ENCODE results near the gene TCF7L2. TPM values are rescaled to one million over a fixed set of nuclear protein-coding genes. Genes with fewer than 3 reads are reported as not detected.

TCF7L2 gene
- total RNA-seq, 1 donor from 2014 or later, result 0.21 TPM

GRCh38 chr10:113149626-113150025 lies 199.6 kb downstream of the TCF7L2 start:
- no peak for DNase-seq
- H3K4me3 Mint-ChIP-seq, result no peak overlapping the region
- no peaks in the 10 kb centered on the region for H3K4me1 Mint-ChIP-seq
- intact Hi-C loops (cut with micrococcal nuclease), result no loop called here
- no peaks in the 10 kb centered on the region for H3K9me3 Mint-ChIP-seq
- H3K27ac Mint-ChIP-seq, result no peak overlapping the region
- no peaks in the 10 kb centered on the region for H3K36me3 Mint-ChIP-seq (ENCODE audit: low read depth)
- H3K27me3 Mint-ChIP-seq, result no peaks in the 10 kb centered on the region

- Mint-ChIP-seq H3K4me3 (no peak overlapping the region), H3K27me3 (no peaks in the 10 kb centered on the region), H3K9me3 (no peaks in the 10 kb centered on the region), H3K4me1 (no peaks in the 10 kb centered on the region), H3K36me3 (ENCODE audit: low read depth) (no peaks in the 10 kb centered on the region), H3K27ac (no peak overlapping the region)
- intact Hi-C loops (cut with micrococcal nuclease), result no loop called here
- no peak for DNase-seq
These were observed 201.2 kb downstream of the TCF7L2 start for GRCh38 chr10:113151190-113151666.

- Mint-ChIP-seq H3K9me3 (no peaks in the 10 kb centered on the region), H3K27me3 (no peaks in the 10 kb centered on the region), H3K36me3 (ENCODE audit: low read depth) (no peaks in the 10 kb centered on the region), H3K4me3 (no peak overlapping the region), H3K27ac (no peak overlapping the region), H3K4me1 (no peaks in the 10 kb centered on the region)
- no peak for DNase-seq
- intact Hi-C loops (cut with micrococcal nuclease), result no loop called here
These were observed 203.6 kb downstream of the TCF7L2 start for GRCh38 chr10:113153493-113154102.

DNA sequence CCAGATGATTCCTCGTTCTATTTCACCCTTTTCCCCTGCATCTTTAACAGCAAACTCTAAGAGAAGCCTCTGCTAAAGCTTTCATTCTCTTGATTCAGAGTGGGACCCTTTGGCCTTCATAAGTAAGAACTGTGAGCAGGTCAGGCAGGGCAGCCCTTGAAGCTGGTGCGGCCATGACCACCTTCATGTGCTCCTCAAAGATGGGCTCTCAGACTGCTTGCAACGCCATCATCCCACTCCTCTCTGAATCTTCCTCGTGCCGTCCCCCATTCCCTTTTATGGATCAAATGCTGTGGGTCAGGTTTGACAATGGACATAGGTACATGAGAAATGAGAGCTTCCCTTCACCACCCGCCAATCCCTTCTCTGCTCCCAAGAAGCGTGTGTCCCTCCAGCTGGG lies 207.4 kb downstream of the TCF7L2 start:
- Mint-ChIP-seq H3K27me3 (no peaks in the 10 kb centered on the region), H3K9me3 (no peaks in the 10 kb centered on the region), H3K4me3 (no peak overlapping the region), H3K36me3 (ENCODE audit: low read depth) (no peaks in the 10 kb centered on the region), H3K4me1 (no peaks in the 10 kb centered on the region), H3K27ac (no peak overlapping the region)
- intact Hi-C loops (cut with micrococcal nuclease), result no loop called here
- DNase-seq, result no peak

GRCh38 chr10:113158183-113158582 lies 208.1 kb downstream of the TCF7L2 start:
- Mint-ChIP-seq H3K27me3 (no peaks in the 10 kb centered on the region), H3K4me3 (no peak overlapping the region), H3K27ac (no peak overlapping the region), H3K9me3 (no peaks in the 10 kb centered on the region), H3K4me1 (no peaks in the 10 kb centered on the region), H3K36me3 (ENCODE audit: low read depth) (no peaks in the 10 kb centered on the region)
- no peak for DNase-seq
- intact Hi-C loops (cut with micrococcal nuclease), result no loop called here

GRCh38 chr10:113159563-113159962 lies 209.5 kb downstream of the TCF7L2 start:
- DNase-seq, result no peak
- Mint-ChIP-seq H3K27ac (no peak overlapping the region), H3K9me3 (no peaks in the 10 kb centered on the region), H3K36me3 (ENCODE audit: low read depth) (no peaks in the 10 kb centered on the region), H3K4me1 (no peaks in the 10 kb centered on the region), H3K27me3 (no peaks in the 10 kb centered on the region), H3K4me3 (no peak overlapping the region)
- intact Hi-C loops (cut with micrococcal nuclease), result no loop called here

- Mint-ChIP-seq H3K9me3 (no peaks in the 10 kb centered on the region), H3K4me3 (no peak overlapping the region), H3K27me3 (no peaks in the 10 kb centered on the region), H3K27ac (no peak overlapping the region), H3K36me3 (ENCODE audit: low read depth) (no peaks in the 10 kb centered on the region), H3K4me1 (no peaks in the 10 kb centered on the region)
- no peak for DNase-seq
- intact Hi-C loops (cut with micrococcal nuclease), result no loop called here
These were observed 210.6 kb downstream of the TCF7L2 start for GRCh38 chr10:113160641-113161040.

DNA sequence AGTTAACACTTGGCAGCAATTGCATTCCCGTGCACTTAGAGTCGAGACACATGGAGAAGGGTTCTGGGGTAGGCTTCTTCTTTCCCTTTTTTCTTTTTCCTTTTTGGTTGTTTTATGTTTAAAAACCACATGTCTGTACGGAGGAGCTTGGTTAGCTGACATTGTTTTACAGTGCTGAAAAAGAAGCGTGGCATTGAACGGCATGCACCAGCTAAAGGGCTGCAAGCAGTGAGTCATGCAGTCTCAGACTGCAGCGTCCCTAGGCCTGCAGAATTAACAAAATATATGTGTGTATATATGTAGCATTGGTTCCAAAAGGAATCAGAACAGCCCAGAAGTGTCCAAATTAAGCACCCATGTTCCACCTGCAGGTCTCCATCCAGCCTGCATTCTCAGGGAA lies 211.0 kb downstream of the TCF7L2 start:
- Mint-ChIP-seq H3K27ac (no peak overlapping the region), H3K27me3 (no peaks in the 10 kb centered on the region), H3K4me1 (no peaks in the 10 kb centered on the region), H3K36me3 (ENCODE audit: low read depth) (no peaks in the 10 kb centered on the region), H3K4me3 (no peak overlapping the region), H3K9me3 (no peaks in the 10 kb centered on the region)
- DNase-seq, result no peak
- intact Hi-C loops (cut with micrococcal nuclease), result no loop called here

DNA sequence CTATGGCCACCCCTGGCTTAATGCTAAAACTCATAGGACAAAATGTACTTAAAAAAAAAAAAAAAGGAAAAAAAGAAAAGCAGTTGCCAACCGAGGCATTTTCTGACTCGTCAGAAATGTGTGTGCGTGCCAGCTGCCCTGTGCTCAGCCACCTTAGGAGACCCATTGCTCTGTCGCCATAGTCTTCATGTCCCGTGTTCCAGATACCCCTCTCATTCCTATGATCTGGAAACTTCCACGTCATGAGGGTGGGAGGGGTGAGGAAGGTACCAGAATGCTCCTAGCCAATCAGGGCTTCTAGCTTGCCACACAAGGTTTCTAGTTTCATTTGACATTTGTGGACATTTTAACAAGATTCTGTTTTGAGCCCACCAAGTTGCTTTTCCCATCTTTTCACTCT lies 212.9 kb downstream of the TCF7L2 start:
- no peak for DNase-seq
- H3K4me1 Mint-ChIP-seq, result no peaks in the 10 kb centered on the region
- intact Hi-C loops (cut with micrococcal nuclease), result no loop called here
- no peaks in the 10 kb centered on the region for H3K36me3 Mint-ChIP-seq (ENCODE audit: low read depth)
- H3K27me3 Mint-ChIP-seq, result no peaks in the 10 kb centered on the region
- H3K27ac Mint-ChIP-seq, result no peak overlapping the region
- no peak overlapping the region for H3K4me3 Mint-ChIP-seq
- H3K9me3 Mint-ChIP-seq, result no peaks in the 10 kb centered on the region

DNA sequence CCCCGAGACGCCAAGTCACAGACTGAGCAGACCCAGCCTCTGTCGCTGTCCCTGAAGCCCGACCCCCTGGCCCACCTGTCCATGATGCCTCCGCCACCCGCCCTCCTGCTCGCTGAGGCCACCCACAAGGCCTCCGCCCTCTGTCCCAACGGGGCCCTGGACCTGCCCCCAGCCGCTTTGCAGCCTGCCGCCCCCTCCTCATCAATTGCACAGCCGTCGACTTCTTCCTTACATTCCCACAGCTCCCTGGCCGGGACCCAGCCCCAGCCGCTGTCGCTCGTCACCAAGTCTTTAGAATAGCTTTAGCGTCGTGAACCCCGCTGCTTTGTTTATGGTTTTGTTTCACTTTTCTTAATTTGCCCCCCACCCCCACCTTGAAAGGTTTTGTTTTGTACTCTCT lies 215.6 kb downstream of the TCF7L2 start:
- DNase-seq, result no peak
- Mint-ChIP-seq H3K36me3 (ENCODE audit: low read depth) (no peaks in the 10 kb centered on the region), H3K4me1 (no peaks in the 10 kb centered on the region), H3K4me3 (no peak overlapping the region), H3K27me3 (peaks cover 6% of the 10 kb centered on the region), H3K9me3 (no peaks in the 10 kb centered on the region), H3K27ac (no peak overlapping the region)
- intact Hi-C loops (cut with micrococcal nuclease), result no loop called here

GRCh38 chr10:113167702-113168101 lies 217.7 kb downstream of the TCF7L2 start:
- Mint-ChIP-seq H3K9me3 (no peaks in the 10 kb centered on the region), H3K4me1 (no peaks in the 10 kb centered on the region), H3K27ac (no peak overlapping the region), H3K4me3 (no peak overlapping the region), H3K36me3 (ENCODE audit: low read depth) (no peaks in the 10 kb centered on the region), H3K27me3 (peaks cover 6% of the 10 kb centered on the region)
- no peak for DNase-seq
- intact Hi-C loops (cut with micrococcal nuclease), result no loop called here

DNA sequence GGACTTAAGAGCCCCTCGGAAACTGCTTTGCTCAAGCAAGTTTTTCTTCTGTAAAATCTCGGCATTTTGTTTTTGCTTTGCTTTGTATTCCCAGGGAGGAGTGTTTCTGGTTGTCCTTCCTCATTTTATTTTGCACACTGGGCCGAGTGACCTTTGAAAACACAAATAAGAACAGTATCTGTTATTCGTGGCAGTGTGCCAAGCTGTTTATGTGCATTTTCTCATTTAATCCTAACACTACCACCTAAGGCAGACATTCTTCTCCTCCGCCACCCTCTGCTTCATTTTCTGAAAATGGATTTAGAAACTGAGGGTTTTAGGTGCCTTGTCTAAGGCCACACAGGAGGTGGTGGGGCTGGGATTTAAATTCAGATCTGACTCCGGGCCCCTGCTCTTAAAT lies 218.5 kb downstream of the TCF7L2 start:
- no peak for DNase-seq
- H3K4me3 Mint-ChIP-seq, result no peak overlapping the region

GRCh38 chr10:113169111-113169510 lies 219.1 kb downstream of the TCF7L2 start:
- no peak for DNase-seq
- H3K36me3 Mint-ChIP-seq (ENCODE audit: low read depth), result no peaks in the 10 kb centered on the region
- H3K27ac Mint-ChIP-seq, result no peak overlapping the region
- H3K4me1 Mint-ChIP-seq, result no peaks in the 10 kb centered on the region
- intact Hi-C loops (cut with micrococcal nuclease), result no loop called here
- peaks cover 9% of the 10 kb centered on the region for H3K27me3 Mint-ChIP-seq
- no peak overlapping the region for H3K4me3 Mint-ChIP-seq
- H3K9me3 Mint-ChIP-seq, result no peaks in the 10 kb centered on the region

More for the DNA sequence above, 218.5 kb downstream of the TCF7L2 start:
- H3K36me3 Mint-ChIP-seq (ENCODE audit: low read depth), result no peaks in the 10 kb centered on the region
- H3K27me3 Mint-ChIP-seq, result peaks cover 6% of the 10 kb centered on the region
- intact Hi-C loops (cut with micrococcal nuclease), result no loop called here
- H3K9me3 Mint-ChIP-seq, result no peaks in the 10 kb centered on the region
- H3K4me1 Mint-ChIP-seq, result no peaks in the 10 kb centered on the region
- H3K27ac Mint-ChIP-seq, result no peak overlapping the region

- intact Hi-C loops (cut with micrococcal nuclease), result no loop called here
- Mint-ChIP-seq H3K9me3 (no peaks in the 10 kb centered on the region), H3K27me3 (peaks cover 9% of the 10 kb centered on the region), H3K27ac (no peak overlapping the region), H3K36me3 (ENCODE audit: low read depth) (no peaks in the 10 kb centered on the region), H3K4me3 (no peak overlapping the region), H3K4me1 (no peaks in the 10 kb centered on the region)
- DNase-seq, result no peak
These were observed 219.9 kb downstream of the TCF7L2 start for GRCh38 chr10:113169853-113170460.

- intact Hi-C loops (cut with micrococcal nuclease), result no loop called here
- H3K4me1 Mint-ChIP-seq, result no peaks in the 10 kb centered on the region
These were observed 221.6 kb downstream of the TCF7L2 start for GRCh38 chr10:113171662-113172061.

More at GRCh38 chr10:113171662-113172061, 221.6 kb downstream of the TCF7L2 start:
- no peaks in the 10 kb centered on the region for H3K36me3 Mint-ChIP-seq (ENCODE audit: low read depth)
- no peak for DNase-seq
- no peak overlapping the region for H3K4me3 Mint-ChIP-seq
- H3K9me3 Mint-ChIP-seq, result no peaks in the 10 kb centered on the region
- no peak overlapping the region for H3K27ac Mint-ChIP-seq
- H3K27me3 Mint-ChIP-seq, result peaks cover 9% of the 10 kb centered on the region

Data from activated CD4-positive, alpha-beta T cell treated with anti-CD3 and anti-CD28 coated beads, Interleukin-2, amount 10 ng/mL, durations not matched to agents 24 days and 14 days (primary cell).